OCI-LY7 (cell line): ENCODE measurements around the gene SGMS1.

Source experiments
- CTCF ChIP-seq: fragments of 200-600 bp; sonication (generic); conservative IDR thresholded peaks from 2 replicates; pipeline ENCODE4 v1.5.1; 2014; ENCODE audit warnings: mild to moderate bottlenecking, antibody characterized with exemption, low read length, moderate library complexity, mixed read lengths
- EZH2phosphoT487 ChIP-seq: fragments of 200-600 bp; sonication (generic); IDR thresholded peaks from 2 replicates; pipeline ENCODE4 v1.6.1; 2018; ENCODE audit warnings: low read depth, borderline replicate concordance, mild to moderate bottlenecking, mixed run types, antibody characterized with exemption, low read length, moderate library complexity, mixed read lengths

- TF ChIP-seq CTCF: no peak
- TF ChIP-seq EZH2phosphoT487: no peak
Observed at GRCh38 chr10:50381642-50382041, 242.1 kb downstream of the SGMS1 start.
